GM15510 (cell line): Measurements from ENCODE around the gene SLIT1.

Experiments
- POLR2A ChIP-seq: IDR thresholded peaks from 3 replicates; pipeline ENCODE4 v1.6.1; 2011; ENCODE audit warnings: borderline replicate concordance; ENCODE audit not compliant: insufficient read length; ENCODE audit errors: extremely low read depth

SLIT1 gene

DNA sequence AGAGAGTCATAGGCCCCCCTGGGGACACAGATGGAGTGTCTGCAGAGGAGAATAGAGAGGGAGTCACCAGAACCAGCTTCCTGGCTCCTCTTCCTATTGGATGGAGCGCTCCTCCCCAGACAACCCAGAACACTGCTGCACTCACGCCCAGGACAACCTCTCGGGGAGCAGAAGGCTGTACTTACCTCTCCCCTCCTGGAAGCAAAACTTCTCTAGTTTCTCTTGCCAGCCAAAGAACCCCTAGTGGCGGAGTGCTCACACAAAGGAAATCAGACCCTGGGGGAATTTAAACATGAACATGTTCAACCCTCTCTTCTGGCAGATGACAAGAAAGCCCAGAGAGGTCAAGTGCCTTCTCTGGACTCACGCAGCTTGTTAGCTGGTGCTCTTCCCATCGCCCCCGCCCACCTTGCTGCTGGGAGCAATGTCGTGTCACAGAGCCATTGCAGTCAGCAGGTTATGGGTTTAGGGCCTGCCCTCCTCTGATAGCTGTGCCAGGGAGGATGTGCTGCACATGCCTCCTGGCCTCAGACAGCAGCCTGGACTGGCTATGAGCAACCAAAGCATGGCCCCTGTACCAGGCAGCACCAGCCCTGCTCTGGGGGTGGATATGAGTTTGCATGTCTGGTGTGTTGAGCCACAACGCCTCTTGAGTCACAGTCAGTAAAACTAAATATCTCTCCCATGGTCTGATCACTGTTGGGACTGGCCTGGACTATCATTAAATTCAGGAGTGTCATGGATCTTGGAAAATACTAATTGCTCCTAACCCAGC, 84.4 kb downstream of the SLIT1 start:
- TF ChIP-seq POLR2A, result no peak

DNA sequence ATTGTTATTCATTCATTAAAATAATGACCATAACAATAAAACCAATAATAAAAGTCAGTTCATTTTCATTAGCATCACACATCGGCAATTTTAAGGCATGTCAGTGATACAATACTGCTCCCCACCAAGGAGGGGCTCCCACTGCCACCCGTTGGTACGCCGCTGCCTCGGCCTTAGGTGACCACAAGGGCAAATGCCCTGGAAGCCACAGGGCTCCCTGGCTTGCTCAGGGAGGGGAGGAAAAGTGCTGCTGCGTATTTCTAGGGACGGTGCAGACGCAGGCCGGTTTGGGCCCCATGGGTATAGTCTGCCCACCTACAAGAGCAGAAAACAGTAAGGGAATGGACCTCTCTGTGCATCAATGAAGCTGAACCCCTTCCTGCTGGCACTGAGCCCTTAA, 85.1 kb downstream of the SLIT1 start:
- TF ChIP-seq POLR2A, result no peak

DNA sequence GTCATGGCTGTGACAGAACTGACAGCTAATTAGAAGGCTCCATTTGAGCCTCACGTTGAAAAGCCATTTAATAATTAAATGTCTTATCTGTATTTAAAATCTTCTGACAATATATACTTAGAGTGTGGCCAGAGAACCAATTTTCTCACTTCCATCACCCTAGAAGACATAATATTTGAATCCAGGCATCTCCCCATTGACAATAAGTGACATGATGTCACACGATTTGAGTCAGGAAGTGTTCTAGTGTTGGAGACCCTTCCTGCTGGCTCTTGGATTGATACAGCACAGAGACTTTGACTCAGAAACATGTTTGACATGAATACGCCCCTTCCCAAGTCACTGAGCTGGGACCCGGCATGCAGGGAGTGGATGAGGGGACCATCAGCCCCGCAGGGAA, 85.9 kb downstream of the SLIT1 start:
- TF ChIP-seq POLR2A, result no peak

DNA sequence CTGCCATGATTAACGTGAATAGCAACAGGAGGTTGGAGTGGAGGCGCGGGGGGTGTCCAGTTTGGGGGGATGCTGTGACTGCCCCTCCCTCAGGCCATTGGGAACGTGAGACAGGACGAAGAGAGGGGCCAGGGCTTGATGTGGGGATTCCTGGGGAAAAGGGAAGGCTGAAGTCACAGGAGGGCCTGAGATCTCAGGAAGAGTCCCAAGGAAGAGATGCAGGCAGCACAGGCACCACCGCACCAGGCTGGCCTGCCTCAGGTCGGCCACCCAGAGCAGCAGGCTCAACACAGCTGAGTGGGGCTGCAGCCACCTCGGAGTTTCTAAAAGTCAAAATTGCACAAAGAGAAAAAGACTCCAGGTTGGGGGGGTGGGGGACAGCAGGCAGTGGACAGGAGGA, 86.7 kb downstream of the SLIT1 start:
- TF ChIP-seq POLR2A, result no peak

DNA sequence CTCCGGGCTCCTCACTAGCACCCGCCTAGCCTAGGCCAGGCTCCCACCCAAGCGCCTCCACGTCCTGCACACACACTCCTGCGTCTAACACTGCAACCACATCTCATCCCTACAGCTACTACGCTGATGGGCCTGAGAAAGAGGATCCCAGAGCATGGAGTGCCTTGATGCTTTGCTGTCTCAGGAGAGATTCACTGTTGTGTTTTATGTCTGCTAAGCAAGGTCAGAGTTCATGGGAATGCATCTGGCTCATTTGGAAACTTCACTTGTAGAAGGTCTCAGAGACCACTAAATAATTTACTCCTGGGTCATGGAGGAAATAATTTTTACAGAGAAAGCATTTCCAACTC, 88.7 kb downstream of the SLIT1 start:
- no peak for TF ChIP-seq POLR2A

DNA sequence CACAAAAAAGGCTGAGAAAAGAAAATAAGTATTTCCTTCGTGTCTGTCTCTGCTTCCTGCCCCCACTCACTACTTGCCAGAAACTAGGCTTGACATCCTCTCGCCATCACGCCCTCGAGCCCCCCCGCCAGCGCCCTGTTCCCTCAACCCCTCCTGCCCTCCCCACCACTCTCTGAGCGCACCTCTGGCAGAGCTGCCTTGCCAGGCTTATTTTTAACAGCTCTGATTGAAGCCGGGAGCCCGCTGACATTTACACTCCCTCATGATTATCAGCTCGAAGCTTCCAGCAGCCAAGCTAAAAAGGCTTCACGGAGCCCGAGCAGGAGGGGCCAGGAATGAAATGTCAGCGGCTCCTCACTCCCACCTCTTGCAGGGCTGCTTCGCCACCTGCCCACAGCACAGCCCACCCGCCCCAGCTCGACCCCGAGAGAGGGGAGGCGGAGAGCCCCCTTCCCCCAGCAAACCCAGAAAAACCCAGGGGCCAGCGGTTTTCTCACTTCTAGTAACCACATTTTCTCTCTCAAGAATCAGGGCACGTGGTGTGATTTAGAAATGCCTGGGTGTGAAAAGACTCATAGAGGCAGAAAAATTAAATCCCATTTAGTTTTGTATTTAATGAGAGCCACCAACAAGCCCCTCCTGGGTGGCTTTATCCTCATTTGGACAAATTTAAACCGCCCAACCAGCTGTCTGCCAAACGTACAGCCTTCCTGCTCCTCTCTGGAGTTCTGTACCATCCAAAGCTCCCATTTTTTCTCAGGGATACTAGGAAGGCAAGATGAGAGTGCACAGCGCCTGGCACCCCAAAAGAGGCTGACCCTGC, 89.3 kb downstream of the SLIT1 start:
- TF ChIP-seq POLR2A, result no peak

DNA sequence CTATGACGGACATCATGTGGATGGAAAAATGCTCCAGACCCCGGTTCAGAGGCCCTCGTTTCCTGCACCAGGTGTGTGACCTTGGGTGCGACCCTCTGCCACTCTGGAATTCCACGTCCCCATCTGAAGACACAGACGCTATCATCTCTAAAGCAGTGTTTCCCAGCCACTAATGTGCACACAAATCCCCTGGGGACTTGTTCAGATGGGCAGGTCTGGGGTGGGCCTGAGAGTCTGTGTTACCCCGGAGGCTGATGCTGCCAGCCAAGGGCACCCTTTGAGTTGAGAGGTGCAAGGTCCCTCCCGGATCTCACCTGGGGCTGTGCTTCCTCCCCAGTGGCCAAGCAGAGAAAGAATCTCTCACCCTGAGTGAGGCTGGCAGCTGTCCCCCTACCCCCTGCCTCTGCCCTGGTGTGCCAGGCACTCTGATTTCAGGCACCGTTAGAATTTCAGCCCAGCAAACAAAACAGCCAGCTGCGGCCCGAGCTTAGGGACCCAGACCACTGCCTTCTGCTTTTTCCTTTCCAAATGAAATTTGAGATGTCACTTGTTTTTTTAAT, 90.0 kb downstream of the SLIT1 start:
- TF ChIP-seq POLR2A, result no peak

DNA sequence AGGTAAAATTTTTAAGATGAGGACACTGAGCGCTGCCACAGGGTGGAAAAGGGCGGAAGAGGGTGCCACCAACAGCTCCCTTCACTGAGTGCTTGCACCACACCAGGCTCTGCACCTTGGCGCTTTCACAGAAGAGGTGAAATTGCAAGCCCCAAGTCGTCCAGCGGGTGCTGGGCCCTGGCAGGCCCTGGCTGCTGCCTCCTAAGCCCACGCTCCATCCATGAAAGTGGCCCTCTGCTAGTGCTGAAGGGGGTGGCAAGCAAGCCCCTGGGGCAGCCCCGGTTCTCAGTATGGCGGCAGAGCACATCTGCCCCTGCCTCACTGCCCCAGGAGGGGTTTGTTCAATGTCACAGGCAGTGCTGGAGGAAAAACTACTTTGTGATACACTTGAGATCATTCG, 95.1 kb downstream of the SLIT1 start:
- TF ChIP-seq POLR2A, result no peak

DNA sequence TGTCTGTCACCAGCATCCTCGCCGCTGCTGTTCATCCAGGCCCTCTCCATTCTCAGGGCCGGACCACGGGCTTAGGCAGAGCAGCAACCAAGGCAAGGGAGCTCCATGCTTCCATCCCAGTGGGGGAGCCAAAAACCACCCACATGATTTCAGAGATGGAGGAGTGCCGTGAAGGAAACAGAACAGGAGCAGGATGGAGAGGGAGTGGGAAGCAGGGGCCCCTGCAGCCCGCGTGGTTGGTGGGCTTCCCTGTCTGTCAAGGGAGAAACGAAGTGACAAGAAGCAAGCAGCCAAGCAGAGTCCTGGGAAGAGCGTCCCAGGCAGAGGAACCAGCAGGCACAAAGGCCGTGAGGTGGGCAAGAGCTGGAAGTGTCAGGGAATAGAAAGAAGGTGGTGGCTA, 95.7 kb downstream of the SLIT1 start:
- TF ChIP-seq POLR2A, result no peak

DNA sequence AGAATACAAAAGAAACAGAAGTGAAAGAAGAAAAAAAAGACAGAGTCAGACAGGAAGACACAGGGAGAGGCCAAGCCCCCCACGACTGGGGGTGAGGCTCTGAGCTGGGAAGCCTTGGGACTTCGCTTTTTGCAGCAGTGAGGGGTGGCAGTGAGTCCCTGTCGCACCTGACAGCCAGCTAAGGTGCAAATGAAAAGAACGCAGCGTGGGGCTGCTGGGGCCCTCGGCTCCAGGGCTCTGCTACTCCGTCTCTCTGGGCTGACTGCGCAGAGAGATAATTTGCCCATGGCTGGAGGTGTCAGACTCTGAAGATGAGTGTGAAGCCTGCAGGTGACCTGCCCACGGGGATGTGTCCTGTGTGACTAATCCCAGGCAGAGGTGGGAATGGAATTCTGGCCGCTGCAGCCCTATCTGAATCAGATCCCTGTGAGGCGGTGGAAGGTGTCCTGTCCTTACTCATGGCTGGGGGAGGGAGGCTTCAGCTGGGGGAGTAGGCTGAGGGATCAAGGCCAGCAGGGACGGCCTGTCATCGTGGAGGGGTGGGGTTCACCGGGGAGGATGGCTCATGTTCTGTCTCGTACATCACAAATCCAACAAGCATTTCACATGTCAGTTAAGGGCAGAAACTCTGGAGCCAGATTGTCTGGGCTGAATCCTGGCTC, 96.4 kb downstream of the SLIT1 start:
- no peak for TF ChIP-seq POLR2A

DNA sequence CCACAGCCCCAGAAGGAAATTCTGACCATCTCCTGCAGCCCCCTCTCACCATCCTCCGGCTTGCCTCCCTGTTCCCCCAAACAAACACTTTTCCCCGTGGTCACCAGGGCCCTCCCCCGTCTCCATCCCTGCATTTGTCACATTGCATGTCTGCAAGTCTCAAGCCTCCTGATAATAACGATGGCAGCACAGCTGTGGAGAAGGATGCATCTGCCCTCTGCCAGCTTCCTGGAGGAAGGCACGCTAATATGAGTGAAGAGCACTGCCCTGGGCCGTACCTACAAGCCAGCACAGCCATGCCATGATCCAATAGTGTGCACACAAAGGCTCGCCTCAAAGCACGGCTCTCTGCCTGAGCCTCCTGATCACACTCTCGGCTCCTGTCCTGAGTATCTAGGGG, 98.5 kb downstream of the SLIT1 start:
- no peak for TF ChIP-seq POLR2A

DNA sequence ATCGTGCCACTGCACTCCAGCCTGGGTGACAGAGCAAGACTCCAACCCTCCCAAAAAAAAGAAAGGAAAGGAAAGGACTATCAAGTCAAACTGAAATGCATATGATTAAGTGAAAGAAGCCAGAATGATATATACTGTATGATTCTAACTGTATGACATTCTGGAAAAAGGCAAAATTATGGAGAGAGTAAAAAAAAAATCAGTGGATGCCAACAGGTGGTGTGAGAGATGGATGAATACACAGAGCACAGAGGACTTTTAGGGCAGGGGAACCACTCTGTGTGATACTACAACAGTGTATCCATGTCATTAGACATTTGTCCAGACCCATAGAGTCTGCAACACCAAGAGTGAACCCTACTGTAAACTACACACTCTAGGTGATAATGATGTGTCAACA, 99.2 kb downstream of the SLIT1 start:
- TF ChIP-seq POLR2A, result no peak

DNA sequence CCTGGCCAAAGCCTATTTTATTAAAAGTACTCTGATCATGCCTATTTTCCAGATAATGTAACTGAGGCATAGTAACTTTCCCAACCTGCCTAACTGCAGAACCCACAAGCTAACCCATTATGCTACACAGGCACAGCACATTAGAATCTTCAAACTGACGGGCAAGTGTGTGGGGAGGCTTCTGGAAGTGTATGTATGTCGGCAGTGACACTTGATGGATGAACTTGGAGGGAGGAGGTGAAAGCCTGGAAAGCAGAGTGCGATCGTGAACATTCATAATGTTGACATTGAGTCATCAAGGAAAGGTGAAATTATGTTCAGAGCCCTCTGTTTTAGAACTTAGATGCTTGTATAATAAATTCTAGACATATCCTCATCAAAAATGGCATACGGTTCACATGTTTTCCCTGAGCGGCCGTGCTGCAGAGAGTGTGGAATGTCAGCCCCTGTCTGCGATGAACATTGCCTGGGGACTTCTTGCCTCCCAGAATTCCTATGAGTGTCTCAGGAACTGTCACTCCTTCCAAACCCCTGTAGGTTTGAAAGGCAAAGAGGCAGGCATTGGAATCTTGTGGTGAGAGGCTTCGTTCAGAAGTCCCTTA, 102.4 kb downstream of the SLIT1 start:
- no peak for TF ChIP-seq POLR2A

DNA sequence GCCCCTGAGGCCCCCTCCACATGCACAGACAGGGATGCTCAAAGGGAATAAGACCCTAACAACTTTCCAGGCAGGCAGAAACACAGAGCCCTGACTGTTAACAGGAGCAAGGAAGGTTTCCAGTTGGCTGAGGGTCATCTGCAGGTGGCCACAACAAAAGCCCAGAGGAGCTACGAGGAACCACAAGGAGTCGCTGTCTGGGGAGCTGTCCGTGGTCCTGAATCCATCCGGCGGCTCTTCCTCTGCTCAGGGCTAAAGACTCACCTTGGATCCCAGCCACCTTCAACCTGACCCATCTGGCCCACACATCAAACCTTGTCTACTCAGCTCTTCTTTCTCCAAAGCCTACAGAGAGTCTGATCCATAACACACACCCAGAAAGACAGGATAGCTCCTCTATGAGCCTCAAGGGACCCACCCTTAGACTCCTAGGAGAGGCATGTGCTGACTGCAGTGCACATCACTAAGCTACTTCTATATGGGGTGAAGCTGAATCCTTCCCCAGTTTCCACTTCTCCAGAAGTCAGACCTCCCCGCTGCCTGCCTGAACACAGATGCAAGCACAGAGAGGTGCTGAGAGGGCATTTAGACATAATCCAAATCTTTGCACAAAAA, 104.0 kb downstream of the SLIT1 start:
- no peak for TF ChIP-seq POLR2A
